ENCODE measurements around the gene SRPK3.

GRCh38 chrX:153806999-153807575 is 26.2 kb downstream of the SRPK3 start:
- TF ChIP-seq EZH2 (IDR thresholded peaks at IDR 0.05; ENCODE audit: low read depth) (no peak), CTCF (conservative IDR thresholded peaks at IDR 0.05) (no peak)

All from PC-9 (cell line).